DOHH2 (cell line): ENCODE results near the gene KRT10.

Source experiments
- CTCF ChIP-seq: fragments of 200-600 bp; sonication (generic); IDR thresholded peaks from one replicate; pipeline ENCODE4 v1.5.1; 2014; ENCODE audit warnings: antibody characterized with exemption, mild to moderate bottlenecking, low read depth, low read length; ENCODE audit not compliant: poor library complexity, severe bottlenecking
- EZH2phosphoT487 ChIP-seq: fragments of 200-600 bp; sonication (generic); IDR thresholded peaks from 2 replicates; pipeline ENCODE4 v1.6.1; 2017; ENCODE audit warnings: borderline replicate concordance, mild to moderate bottlenecking, antibody characterized with exemption, low read length, moderate library complexity, mixed read lengths

- TF ChIP-seq CTCF (no peak), EZH2phosphoT487 (no peak)
Observed at GRCh38 chr17:40795019-40795667, 27.3 kb downstream of the KRT10 start.
